ENCODE data around the gene IL22RA1.

The IL22RA1 gene

GRCh38 chr1:24125456-24125855, 17.5 kb downstream of the IL22RA1 start:
- Histone ChIP-seq H3K4me2 (ENCODE audit: low read depth, low read length, poor library complexity, severe bottlenecking) (no peak overlapping the region), H4K20me1 (ENCODE audit: insufficient read depth, low read length, poor library complexity, severe bottlenecking) (no peaks in the 10 kb centered on the region), H3K36me3 (ENCODE audit: insufficient read depth, low read length) (no peaks in the 10 kb centered on the region), H2AFZ (ENCODE audit: low read length) (no peak overlapping the region), H3K9me2 (replicated peaks; ENCODE audit: low read depth, low read length) (no peaks in the 10 kb centered on the region), H3K27me3 (ENCODE audit: insufficient read depth, low read length, poor library complexity, severe bottlenecking) (no peaks in the 10 kb centered on the region), H3K9ac (ENCODE audit: low read depth, low read length, poor library complexity, severe bottlenecking) (no peak overlapping the region), H3K9me3 (ENCODE audit: insufficient read depth, low read depth, low read length) (peaks cover 7% of the 10 kb centered on the region; the same call in 1 of the 2 replicates), H3K79me2 (ENCODE audit: insufficient read depth, low read length) (no peaks in the 10 kb centered on the region), H3K4me1 (ENCODE audit: insufficient read depth, low read length, poor library complexity, severe bottlenecking) (no peaks in the 10 kb centered on the region), H3K4me3 (ENCODE audit: low read length, poor library complexity, severe bottlenecking) (no peak overlapping the region), H3F3A (ENCODE audit: low read depth) (no peaks in the 10 kb centered on the region)
- TF ChIP-seq CTCF (conservative IDR thresholded peaks at IDR 0.05; ENCODE audit: low read length) (no peak), EZH2phosphoT487 (IDR thresholded peaks at IDR 0.05; ENCODE audit: borderline replicate concordance) (no peak)

- no peak overlapping the region for H3K9ac ChIP-seq (ENCODE audit: low read depth, low read length, poor library complexity, severe bottlenecking)
- H3K9me3 ChIP-seq (ENCODE audit: insufficient read depth, low read depth, low read length), result peaks cover 2% of the 10 kb centered on the region; the same call in 1 of the 2 replicates
These were observed 18.0 kb downstream of the IL22RA1 start for GRCh38 chr1:24124980-24125379.

GRCh38 chr1:24123611-24124010, 19.3 kb downstream of the IL22RA1 start:
- no peaks in the 10 kb centered on the region for H4K20me1 ChIP-seq (ENCODE audit: insufficient read depth, low read length, poor library complexity, severe bottlenecking)
- no peaks in the 10 kb centered on the region for H3F3A ChIP-seq (ENCODE audit: low read depth)
- H3K36me3 ChIP-seq (ENCODE audit: insufficient read depth, low read length), result no peaks in the 10 kb centered on the region
- H3K79me2 ChIP-seq (ENCODE audit: insufficient read depth, low read length), result no peaks in the 10 kb centered on the region
- H3K4me3 ChIP-seq (ENCODE audit: low read length, poor library complexity, severe bottlenecking), result no peak overlapping the region
- no peak overlapping the region for H3K9ac ChIP-seq (ENCODE audit: low read depth, low read length, poor library complexity, severe bottlenecking)
- TF ChIP-seq CTCF (conservative IDR thresholded peaks at IDR 0.05; ENCODE audit: low read length) (no peak), EZH2phosphoT487 (IDR thresholded peaks at IDR 0.05; ENCODE audit: borderline replicate concordance) (no peak)
- H3K4me1 ChIP-seq (ENCODE audit: insufficient read depth, low read length, poor library complexity, severe bottlenecking), result no peaks in the 10 kb centered on the region
- H3K27me3 ChIP-seq (ENCODE audit: insufficient read depth, low read length, poor library complexity, severe bottlenecking), result no peaks in the 10 kb centered on the region
- H2AFZ ChIP-seq (ENCODE audit: low read length), result no peak overlapping the region
- H3K9me2 ChIP-seq (replicated peaks; ENCODE audit: low read depth, low read length), result no peaks in the 10 kb centered on the region
- no peak overlapping the region for H3K4me2 ChIP-seq (ENCODE audit: low read depth, low read length, poor library complexity, severe bottlenecking)
- no peaks in the 10 kb centered on the region for H3K9me3 ChIP-seq (ENCODE audit: insufficient read depth, low read depth, low read length)

More at GRCh38 chr1:24124980-24125379, 18.0 kb downstream of the IL22RA1 start:
- Histone ChIP-seq H3K4me1 (ENCODE audit: insufficient read depth, low read length, poor library complexity, severe bottlenecking) (no peaks in the 10 kb centered on the region), H3K4me3 (ENCODE audit: low read length, poor library complexity, severe bottlenecking) (no peak overlapping the region), H3K36me3 (ENCODE audit: insufficient read depth, low read length) (no peaks in the 10 kb centered on the region), H4K20me1 (ENCODE audit: insufficient read depth, low read length, poor library complexity, severe bottlenecking) (no peaks in the 10 kb centered on the region), H3F3A (ENCODE audit: low read depth) (no peaks in the 10 kb centered on the region), H3K79me2 (ENCODE audit: insufficient read depth, low read length) (no peaks in the 10 kb centered on the region), H2AFZ (ENCODE audit: low read length) (no peak overlapping the region), H3K4me2 (ENCODE audit: low read depth, low read length, poor library complexity, severe bottlenecking) (no peak overlapping the region), H3K27me3 (ENCODE audit: insufficient read depth, low read length, poor library complexity, severe bottlenecking) (no peaks in the 10 kb centered on the region), H3K9me2 (replicated peaks; ENCODE audit: low read depth, low read length) (no peaks in the 10 kb centered on the region)
- TF ChIP-seq EZH2phosphoT487 (IDR thresholded peaks at IDR 0.05; ENCODE audit: borderline replicate concordance) (no peak), CTCF (conservative IDR thresholded peaks at IDR 0.05; ENCODE audit: low read length) (no peak)

Data from Loucy (cell line).